DND-41 (cell line): ENCODE measurements around the gene KIAA0040.

Source experiments
- ATAC-seq: fragments of 200-7000 bp; cut with Tn5 transposase; 3 replicates; pipeline ENCODE4 v1.9.1; 2021; ENCODE audit warnings: low read depth; ENCODE audit not compliant: insufficient read depth
- DNase-seq: peaks from one replicate; pipeline ENCODE4 v3.0.0-alpha.2; 2020
- H2AFZ ChIP-seq: 2 replicates; pipeline ENCODE4 v1.6.0; 2012; ENCODE audit warnings: low read depth, low read length
- H3K27ac ChIP-seq: 2 replicates; pipeline ENCODE4 v1.5.1; 2012; ENCODE audit warnings: low read length, inconsistent platforms
- H3K27me3 ChIP-seq: fragments of 200-600 bp; sonication (generic); 2 replicates; pipeline ENCODE4 v1.6.0; 2012; ENCODE audit warnings: low read length, mild to moderate bottlenecking, inconsistent platforms; ENCODE audit not compliant: insufficient read depth, poor library complexity
- H3K36me3 ChIP-seq: 2 replicates; pipeline ENCODE4 v1.5.1; 2012; ENCODE audit warnings: low read length, inconsistent platforms; ENCODE audit not compliant: insufficient read depth
- H3K4me1 ChIP-seq: 2 replicates; pipeline ENCODE4 v1.5.1; 2012; ENCODE audit warnings: mild to moderate bottlenecking, low read length; ENCODE audit not compliant: insufficient read depth
- H3K4me2 ChIP-seq: 2 replicates; pipeline ENCODE4 v1.6.0; 2012; ENCODE audit warnings: mild to moderate bottlenecking, moderate library complexity, low read length, inconsistent platforms; ENCODE audit not compliant: insufficient read depth
- H3K4me3 ChIP-seq, 2 experiments: fragments of 200-600 bp in 1 of 2; shearing (Covaris generic) in 1 of 2; 2 replicates each; pipeline ENCODE4 v1.5.1; 2012 to 2016; ENCODE audit warnings: inconsistent platforms in 2 of 2, low read length in 2 of 2, mild to moderate bottlenecking in 2 of 2, low read depth in 1 of 2, moderate library complexity in 1 of 2
- H3K79me2 ChIP-seq: 2 replicates; pipeline ENCODE4 v1.6.0; 2012; ENCODE audit warnings: low read length, inconsistent platforms; ENCODE audit not compliant: insufficient read depth
- H3K9ac ChIP-seq: 2 replicates; pipeline ENCODE4 v1.6.0; 2012; ENCODE audit warnings: low read depth, mild to moderate bottlenecking, inconsistent platforms, low read length, moderate library complexity
- H3K9me3 ChIP-seq: 2 replicates; pipeline ENCODE4 v1.5.1; 2012; ENCODE audit warnings: low read length, moderate library complexity, mild to moderate bottlenecking, inconsistent platforms; ENCODE audit not compliant: insufficient read depth, severe bottlenecking
- H4K20me1 ChIP-seq: 2 replicates; pipeline ENCODE4 v1.6.0; 2012; ENCODE audit warnings: low read length; ENCODE audit not compliant: insufficient read depth
- CTCF ChIP-seq: IDR thresholded peaks from 2 replicates; pipeline ENCODE4 v1.5.1; 2012; ENCODE audit warnings: borderline replicate concordance, low read length, moderate library complexity, mild to moderate bottlenecking; ENCODE audit not compliant: poor library complexity, severe bottlenecking; ENCODE audit errors: extremely low read depth
- EZH2 ChIP-seq: IDR thresholded peaks from 3 replicates; pipeline ENCODE4 v1.6.1; 2012; ENCODE audit warnings: borderline replicate concordance, low read depth, mild to moderate bottlenecking, moderate library complexity, low read length, inconsistent platforms; ENCODE audit not compliant: severe bottlenecking

KIAA0040 gene

DNA sequence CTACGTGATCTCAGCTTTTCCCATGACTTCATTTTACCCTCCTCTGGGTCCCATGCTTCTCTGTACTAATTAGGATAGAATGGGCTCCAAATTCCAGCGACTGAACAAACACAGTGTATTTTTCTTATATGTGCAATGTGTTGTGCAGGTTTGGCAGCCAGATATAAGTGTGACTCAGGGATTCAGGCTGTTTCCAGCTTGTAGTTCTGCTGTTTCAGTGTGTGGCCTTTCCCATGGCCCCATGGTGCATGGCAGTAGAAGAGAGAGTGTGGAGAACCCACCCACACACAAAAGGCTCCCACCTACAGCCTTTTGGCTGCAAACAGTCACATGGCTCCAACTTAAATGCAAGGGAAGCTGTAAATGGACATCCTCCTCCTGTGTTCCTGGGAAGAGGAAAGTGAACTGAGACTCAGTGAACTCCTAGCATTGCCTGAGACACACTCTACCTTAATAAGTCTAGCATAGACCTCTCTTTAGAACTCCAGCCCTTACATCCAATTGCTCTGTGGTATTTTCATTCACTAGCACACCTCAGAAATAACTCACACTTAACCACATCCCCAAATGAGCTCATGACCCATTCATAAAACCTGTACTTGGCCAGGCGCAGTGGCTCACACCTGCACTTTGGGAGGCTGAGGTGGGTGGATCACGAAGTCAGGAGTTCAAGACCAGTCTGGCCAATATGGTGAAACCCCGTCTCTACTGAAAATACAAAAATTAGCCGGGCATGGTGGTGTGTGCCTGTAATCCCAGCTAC, 58.7 kb downstream of the KIAA0040 start:
- DNase-seq (no peak), ATAC-seq (no peak)
- Histone ChIP-seq H3K4me1 (peaks cover 7% of the 10 kb centered on the region; the same call in 1 of the 2 replicates), H3K27ac (no peak overlapping the region), H2AFZ (no peak overlapping the region), H3K27me3 (peaks cover 12% of the 10 kb centered on the region), H3K4me2 (no peak overlapping the region), H4K20me1 (no peaks in the 10 kb centered on the region), H3K9me3 (no peaks in the 10 kb centered on the region), H3K4me3 (no peak overlapping the region), H3K36me3 (no peaks in the 10 kb centered on the region), H3K79me2 (no peaks in the 10 kb centered on the region), H3K9ac (no peak overlapping the region)
- TF ChIP-seq EZH2: no peak
- TF ChIP-seq CTCF: no peak

DNA sequence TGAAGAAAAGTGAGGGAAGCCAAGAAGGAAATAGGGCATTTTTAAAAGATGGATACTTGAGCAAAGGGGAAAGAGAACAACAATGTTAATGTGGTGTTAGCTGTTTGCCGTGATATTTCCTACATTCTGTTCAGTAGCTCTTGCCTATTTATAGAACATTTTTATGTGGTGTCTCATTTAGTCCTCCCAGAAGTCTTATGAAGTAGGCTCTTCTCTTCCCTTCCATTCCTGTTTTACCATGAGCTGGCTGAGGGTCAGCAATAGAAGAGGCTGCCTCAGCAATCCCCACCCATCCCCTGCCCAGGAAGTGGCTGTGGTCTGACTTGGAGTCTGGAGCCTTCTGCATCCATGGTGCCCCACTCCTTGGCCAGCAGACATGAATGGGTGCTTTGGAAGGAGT, 60.1 kb downstream of the KIAA0040 start:
- Histone ChIP-seq H3K4me3 (no peak overlapping the region), H3K27ac (no peak overlapping the region), H3K9me3 (no peaks in the 10 kb centered on the region), H3K9ac (no peak overlapping the region), H4K20me1 (no peaks in the 10 kb centered on the region), H3K36me3 (no peaks in the 10 kb centered on the region), H2AFZ (no peak overlapping the region), H3K4me1 (peaks cover 7% of the 10 kb centered on the region; the same call in 1 of the 2 replicates), H3K27me3 (peaks cover 9% of the 10 kb centered on the region), H3K4me2 (no peak overlapping the region), H3K79me2 (no peaks in the 10 kb centered on the region)
- ATAC-seq: no peak
- no peak for TF ChIP-seq CTCF
- TF ChIP-seq EZH2: no peak
- DNase-seq: no peak

GRCh38 chr1:175131095-175131494, 61.5 kb downstream of the KIAA0040 start:
- Histone ChIP-seq H3K4me3 (no peak overlapping the region), H2AFZ (no peak overlapping the region), H3K4me1 (peaks cover 7% of the 10 kb centered on the region; the same call in 1 of the 2 replicates), H3K79me2 (no peaks in the 10 kb centered on the region), H3K27ac (no peak overlapping the region), H3K27me3 (peaks cover 6% of the 10 kb centered on the region), H3K36me3 (no peaks in the 10 kb centered on the region), H4K20me1 (no peaks in the 10 kb centered on the region), H3K4me2 (no peak overlapping the region), H3K9ac (no peak overlapping the region), H3K9me3 (no peaks in the 10 kb centered on the region)
- ATAC-seq (no peak), DNase-seq (no peak)
- TF ChIP-seq EZH2 (no peak), CTCF (no peak)

DNA sequence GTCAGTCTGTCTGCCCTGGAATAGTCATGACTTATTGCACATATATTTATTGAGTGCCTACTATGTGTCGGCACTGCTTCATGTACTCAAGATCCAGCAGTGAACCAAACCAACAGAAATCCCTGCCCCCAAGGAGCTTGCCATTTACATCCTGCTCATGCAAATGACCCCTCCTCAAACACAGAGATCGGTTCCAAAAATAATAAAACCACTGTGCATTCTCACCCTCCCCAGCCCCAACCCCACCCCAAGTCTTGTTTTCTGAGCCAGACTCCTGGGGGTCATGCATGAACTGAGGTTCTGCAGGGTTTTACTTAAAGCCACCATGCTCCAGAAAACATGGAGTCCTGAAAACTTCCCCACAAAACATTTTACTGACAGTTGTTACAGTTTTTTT, 61.9 kb downstream of the KIAA0040 start:
- Histone ChIP-seq H4K20me1 (no peaks in the 10 kb centered on the region), H3K79me2 (no peaks in the 10 kb centered on the region), H2AFZ (no peak overlapping the region), H3K4me1 (peaks cover 7% of the 10 kb centered on the region; the same call in 1 of the 2 replicates), H3K27me3 (peaks cover 1% of the 10 kb centered on the region), H3K4me3 (no peak overlapping the region), H3K36me3 (no peaks in the 10 kb centered on the region), H3K9me3 (no peaks in the 10 kb centered on the region), H3K9ac (no peak overlapping the region), H3K27ac (no peak overlapping the region), H3K4me2 (no peak overlapping the region)
- TF ChIP-seq CTCF (no peak), EZH2 (no peak)
- ATAC-seq: no peak
- no peak for DNase-seq
